Endothelial cell of umbilical vein (primary cell): ENCODE results near the gene FMN1. TPM values are rescaled to one million over a fixed set of nuclear protein-coding genes. Genes with fewer than 3 reads are reported as not detected.
A peak's percentile ranks its signal among the peaks of the same experiment; 100 is the strongest.

Experiments
- BruUV-seq: library from RNA; stranded (reverse); fragments of 400-500 nt; replicated peaks from 2 replicates; lab custom pipeline; 2021; lab: Mats Ljungman, UMichigan
- CTCF ChIA-PET: fragments of 300-600, 350-600 bp; sonication (Branson Sonifier 250); formaldehyde crosslinking; loops from one replicate; lab custom pipeline; 2021; ENCODE audit warnings: antibody characterized with exemption, inconsistent platforms; lab: Charles Lee
- POLR2A ChIA-PET: fragments of 300-600, 350-600 bp; sonication (Branson Sonifier 250); formaldehyde crosslinking; loops from one replicate; lab custom pipeline; 2021; ENCODE audit warnings: antibody characterized with exemption, inconsistent platforms; lab: Charles Lee
- DNase-seq: peaks from one replicate; pipeline ENCODE4 v3.0.0-alpha.2; 2011; ENCODE audit warnings: low read depth, low spot score
- FAIRE-seq: peaks from 2 replicates; lab custom pipeline; 2011; peaks lifted over from hg19 to GRCh38; lab: Jason Lieb, UNC
- H2AFZ ChIP-seq: 2 replicates; pipeline ENCODE4 v1.6.0; 2012; ENCODE audit warnings: low read depth, low read length, control low read depth, inconsistent platforms
- H3K27ac ChIP-seq: 2 replicates; pipeline ENCODE4 v1.5.1; 2011; ENCODE audit warnings: low read depth, mild to moderate bottlenecking, control low read depth, low read length, moderate library complexity; ENCODE audit not compliant: insufficient read depth
- H3K27me3 ChIP-seq, 2 experiments: 2 replicates each; pipeline versions ENCODE4 v1.6.0 to v1.6.1; 2011; ENCODE audit warnings: low read length in 2 of 2, mixed read lengths in 1 of 2; ENCODE audit not compliant: control insufficient read depth in 2 of 2, insufficient read depth in 2 of 2
- H3K36me3 ChIP-seq, 2 experiments: 2 replicates in 1 of 2; 3 replicates in 1 of 2; pipeline ENCODE4 v1.5.1; 2011; ENCODE audit warnings: low read length in 2 of 2, mild to moderate bottlenecking in 1 of 2, moderate library complexity in 1 of 2; ENCODE audit not compliant: control insufficient read depth in 2 of 2, insufficient read depth in 2 of 2; ENCODE audit errors: extremely low read depth in 1 of 2
- H3K4me1 ChIP-seq: 3 replicates; pipeline ENCODE4 v1.5.1; 2011; ENCODE audit warnings: mild to moderate bottlenecking, low read length; ENCODE audit not compliant: control insufficient read depth, insufficient read depth; ENCODE audit errors: extremely low read depth
- H3K4me2 ChIP-seq: 2 replicates; pipeline ENCODE4 v1.6.1; 2011; ENCODE audit warnings: low read length, control low read depth, mixed read lengths; ENCODE audit not compliant: insufficient read depth
- H3K4me3 ChIP-seq, 3 experiments: fragments of 200-600 bp in 1 of 3; sonication (generic), shearing (Covaris generic) in 1 of 3; replicated peaks in 1 of 3; 2 replicates each; pipeline ENCODE4 v1.5.1; 2011 to 2016; ENCODE audit warnings: control low read depth in 3 of 3, low read length in 3 of 3, mild to moderate bottlenecking in 2 of 3, inconsistent platforms in 1 of 3, low read depth in 1 of 3, moderate library complexity in 1 of 3; ENCODE audit not compliant: insufficient read depth in 1 of 3
- H3K79me2 ChIP-seq: 2 replicates; pipeline ENCODE4 v1.6.0; 2012; ENCODE audit warnings: low read length, inconsistent platforms; ENCODE audit not compliant: control insufficient read depth, insufficient read depth
- H3K9ac ChIP-seq: replicated peaks from 2 replicates; pipeline ENCODE3; 2011; ENCODE audit warnings: low read length, control low read depth; ENCODE audit not compliant: insufficient read depth; ENCODE audit errors: extremely low read depth
- H3K9me1 ChIP-seq: replicated peaks from 3 replicates; pipeline ENCODE4 v1.6.0; 2011; ENCODE audit warnings: mild to moderate bottlenecking, low read length; ENCODE audit not compliant: control insufficient read depth, insufficient read depth; ENCODE audit errors: extremely low read depth
- H3K9me3 ChIP-seq: replicated peaks from 2 replicates; pipeline ENCODE4 v1.5.1; 2012; ENCODE audit warnings: low read length, inconsistent platforms; ENCODE audit not compliant: control insufficient read depth, insufficient read depth
- H4K20me1 ChIP-seq: replicated peaks from 2 replicates; pipeline ENCODE3; 2011; ENCODE audit warnings: mild to moderate bottlenecking, low read length; ENCODE audit not compliant: control insufficient read depth, insufficient read depth; ENCODE audit errors: extremely low read depth
- EZH2 ChIP-seq: IDR thresholded peaks from 2 replicates; pipeline ENCODE4 v1.6.1; 2012; ENCODE audit warnings: borderline replicate concordance, low read depth, mild to moderate bottlenecking, moderate library complexity, low read length, inconsistent platforms; ENCODE audit not compliant: severe bottlenecking
- FOS ChIP-seq: IDR thresholded peaks from 2 replicates; pipeline ENCODE4 v1.6.1; 2011; ENCODE audit warnings: mild to moderate bottlenecking, low read length, moderate library complexity, borderline replicate concordance; ENCODE audit not compliant: insufficient read depth
- GATA2 ChIP-seq: IDR thresholded peaks from 2 replicates; pipeline ENCODE4 v1.7.0; 2011; ENCODE audit warnings: low read depth, mild to moderate bottlenecking, moderate library complexity, mixed read lengths, low read length; ENCODE audit not compliant: insufficient read length, insufficient read depth
- JUN ChIP-seq: IDR thresholded peaks from 2 replicates; pipeline ENCODE4 v1.6.1; 2011; ENCODE audit warnings: borderline replicate concordance, low read depth; ENCODE audit not compliant: insufficient read length, insufficient read depth
- MYC ChIP-seq: IDR thresholded peaks from one replicate; pipeline ENCODE4 v1.6.1; 2011; ENCODE audit warnings: mild to moderate bottlenecking, low read depth, low read length
- POLR2A ChIP-seq: IDR thresholded peaks from 2 replicates; pipeline ENCODE4 v1.6.1; 2012; ENCODE audit warnings: low read depth, mild to moderate bottlenecking, control low read depth, low read length
- POLR2AphosphoS5 ChIP-seq: IDR thresholded peaks from 2 replicates; pipeline ENCODE4 v1.6.1; 2012; ENCODE audit warnings: low read depth, mild to moderate bottlenecking, control low read depth, low read length, moderate library complexity; ENCODE audit not compliant: insufficient read depth
- dilution Hi-C: fragments of 300-500 bp; cut with MboI; formaldehyde crosslinking; loops from one replicate; pipeline ENCODE4 v1.15.0; 2019; ENCODE audit warnings: low sequenced_read_pairs; ENCODE audit not compliant: extremely low pct_ligation_motif_present
- intact Hi-C: fragments of 100-400 bp; cut with micrococcal nuclease; formaldehyde crosslinking; loops from one replicate; pipeline ENCODE4 v1.10.0; 2022
- polyA plus RNA-seq, 4 experiments: library from polyadenylated mRNA; depleted of rRNA in 3 of 4; stranded (reverse) in 3 of 4; unstranded in 1 of 4; fragments of >200 nt; gene quantifications; 2 replicates each; pipeline versions ENCODE4 v1.2.1 to v1.2.3, GENCODE V29; 2011 to 2012; ENCODE audit warnings: missing spikeins in 1 of 4
- total RNA-seq: library from RNA; stranded (reverse); gene quantifications from 2 replicates; pipeline ENCODE4 v1.2.3, GENCODE V29; 2021
- TF ChIP-seq, protein P1 (sequence below): IDR thresholded peaks from 2 replicates; pipeline ENCODE4 v1.6.1; 2011; ENCODE audit not compliant: insufficient read depth, insufficient read length
- TF ChIP-seq, protein P2 (sequence below), 2 donors: IDR thresholded peaks; 1 replicate in 1 of 2; 2 replicates in 1 of 2; pipeline ENCODE4 v1.5.1; 2011; ENCODE audit warnings: low read length in 2 of 2, mild to moderate bottlenecking in 2 of 2, moderate library complexity in 2 of 2, control low read depth in 1 of 2, inconsistent platforms in 1 of 2, low read depth in 1 of 2; ENCODE audit not compliant: insufficient read depth in 1 of 2; ENCODE audit errors: extremely low read depth in 1 of 2

FMN1 gene
- total and polyA plus RNA-seq, 2 donors (not counting 3 experiments of a cell fraction or from before 2014, with no cell fraction given), result 0.01 to 0.29 TPM

DNA sequence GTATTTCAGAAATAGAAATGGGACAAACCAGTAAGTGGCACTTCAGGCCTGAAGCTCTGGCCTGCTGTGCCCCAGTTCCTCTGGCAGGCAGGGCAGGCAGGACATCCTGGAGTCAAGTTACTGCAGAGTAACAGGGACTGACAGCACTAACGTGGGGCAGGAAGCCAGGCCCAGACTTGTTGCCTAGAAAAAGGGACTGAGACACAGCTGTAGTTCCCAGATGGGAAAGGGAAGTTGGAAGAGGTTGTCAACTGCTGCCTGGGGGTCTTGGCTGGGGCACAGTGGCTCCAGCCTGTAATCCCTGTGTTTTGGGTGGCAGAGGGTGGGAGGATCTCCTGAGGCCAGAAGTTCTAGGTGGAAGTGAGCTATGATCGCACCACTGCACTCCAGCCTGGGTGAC lies 171.9 kb downstream of the FMN1 start:
- peak; percentile 80 for DNase-seq

More for the DNA sequence above, 171.9 kb downstream of the FMN1 start:
- dilution Hi-C loops, result no loop called here
- no peaks in the 10 kb centered on the region for H4K20me1 ChIP-seq
- BruUV-seq, result no TSS peak
- H3K4me3 ChIP-seq, result no peak overlapping the region
- POLR2A ChIA-PET, result interaction anchor here (0.6 kb wide), 1 partner anchor 283 kb away, joined by 3 read pairs; no protein-coding TSS in a partner anchor
- no peaks in the 10 kb centered on the region for H3K36me3 ChIP-seq
- peaks cover 10% of the 10 kb centered on the region for H3K4me1 ChIP-seq
- no peaks in the 10 kb centered on the region for H3K9me3 ChIP-seq
- no peaks in the 10 kb centered on the region for H3K9me1 ChIP-seq
- no peaks in the 10 kb centered on the region for H3K27me3 ChIP-seq
- FAIRE-seq, result peak; percentile 71
- H3K4me2 ChIP-seq, result peak overlapping the region; percentile 48
- TF ChIP-seq, protein P1, sequence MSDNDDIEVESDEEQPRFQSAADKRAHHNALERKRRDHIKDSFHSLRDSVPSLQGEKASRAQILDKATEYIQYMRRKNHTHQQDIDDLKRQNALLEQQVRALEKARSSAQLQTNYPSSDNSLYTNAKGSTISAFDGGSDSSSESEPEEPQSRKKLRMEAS, result no peak
- no peak for TF ChIP-seq POLR2AphosphoS5
- no peak for TF ChIP-seq GATA2
- TF ChIP-seq, protein P2, sequence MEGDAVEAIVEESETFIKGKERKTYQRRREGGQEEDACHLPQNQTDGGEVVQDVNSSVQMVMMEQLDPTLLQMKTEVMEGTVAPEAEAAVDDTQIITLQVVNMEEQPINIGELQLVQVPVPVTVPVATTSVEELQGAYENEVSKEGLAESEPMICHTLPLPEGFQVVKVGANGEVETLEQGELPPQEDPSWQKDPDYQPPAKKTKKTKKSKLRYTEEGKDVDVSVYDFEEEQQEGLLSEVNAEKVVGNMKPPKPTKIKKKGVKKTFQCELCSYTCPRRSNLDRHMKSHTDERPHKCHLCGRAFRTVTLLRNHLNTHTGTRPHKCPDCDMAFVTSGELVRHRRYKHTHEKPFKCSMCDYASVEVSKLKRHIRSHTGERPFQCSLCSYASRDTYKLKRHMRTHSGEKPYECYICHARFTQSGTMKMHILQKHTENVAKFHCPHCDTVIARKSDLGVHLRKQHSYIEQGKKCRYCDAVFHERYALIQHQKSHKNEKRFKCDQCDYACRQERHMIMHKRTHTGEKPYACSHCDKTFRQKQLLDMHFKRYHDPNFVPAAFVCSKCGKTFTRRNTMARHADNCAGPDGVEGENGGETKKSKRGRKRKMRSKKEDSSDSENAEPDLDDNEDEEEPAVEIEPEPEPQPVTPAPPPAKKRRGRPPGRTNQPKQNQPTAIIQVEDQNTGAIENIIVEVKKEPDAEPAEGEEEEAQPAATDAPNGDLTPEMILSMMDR (IDR thresholded peaks at IDR 0.05; ENCODE audit: extremely low read depth in 1 of 2, insufficient read depth in 1 of 2, low read depth in 1 of 2, low read length in 2 of 2), result no peak
- TF ChIP-seq EZH2, result no peak
- no peak for TF ChIP-seq MYC
- no peak for TF ChIP-seq POLR2A
- TF ChIP-seq JUN, result no peak
- no peak for TF ChIP-seq FOS
- peak overlapping the region; percentile 55 for H2AFZ ChIP-seq
- H3K27ac ChIP-seq, result peak overlapping the region; percentile 60
- H3K9ac ChIP-seq, result no peak overlapping the region
- intact Hi-C loops, result loop anchor here (1.0 to 5.0 kb wide), 4 partner anchors 45 to 680 kb away; no protein-coding TSS in a partner anchor
- CTCF ChIA-PET, result interaction anchor here (0.6 to 6.0 kb wide), 23 partner anchors 8 to 678 kb away, joined by 3 to 111 read pairs (median 4); no protein-coding TSS in a partner anchor
- H3K79me2 ChIP-seq, result no peaks in the 10 kb centered on the region
